Sigmoid colon (tissue), 3 donors: ENCODE results near the gene TREM2.

ENCODE experiments used
- POLR2A ChIP-seq, 2 donors: fragments of 450-650 bp; IDR thresholded peaks; one replicate each; pipeline ENCODE4 v1.6.1; 2016; ENCODE audit warnings: antibody characterized with exemption in 2 of 2, mild to moderate bottlenecking in 2 of 2, moderate library complexity in 2 of 2
- TF ChIP-seq, protein P1 (sequence below), 4 experiments: fragments of 450-650 bp in 3 of 4; fragments of 200-600 bp in 1 of 4; IDR thresholded peaks; one replicate each; pipeline ENCODE4 v1.5.1; 2016 to 2019; ENCODE audit warnings: antibody characterized with exemption in 4 of 4, mild to moderate bottlenecking in 3 of 4, moderate library complexity in 2 of 4

DNA sequence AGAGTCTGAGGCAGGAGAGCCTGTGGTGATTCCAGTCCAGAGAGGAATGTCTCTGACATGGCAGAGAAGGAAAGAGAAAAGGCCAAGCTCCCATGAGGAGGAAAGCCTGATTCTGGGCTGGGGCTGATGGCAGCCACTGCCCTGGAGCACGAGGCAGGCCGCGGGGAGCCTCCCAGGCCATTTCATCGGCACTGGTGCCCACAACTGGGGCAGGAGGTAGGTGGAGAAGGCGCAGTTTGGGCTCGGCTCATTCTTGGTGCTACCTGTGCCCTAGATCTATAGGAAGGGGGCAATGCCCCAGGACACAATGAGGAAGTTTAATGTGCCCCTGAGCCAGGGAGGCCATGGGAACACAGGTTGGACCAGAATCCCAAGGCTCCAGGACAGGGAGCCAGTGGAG lies 6.1 kb downstream of the TREM2 start:
- TF ChIP-seq, protein P1, sequence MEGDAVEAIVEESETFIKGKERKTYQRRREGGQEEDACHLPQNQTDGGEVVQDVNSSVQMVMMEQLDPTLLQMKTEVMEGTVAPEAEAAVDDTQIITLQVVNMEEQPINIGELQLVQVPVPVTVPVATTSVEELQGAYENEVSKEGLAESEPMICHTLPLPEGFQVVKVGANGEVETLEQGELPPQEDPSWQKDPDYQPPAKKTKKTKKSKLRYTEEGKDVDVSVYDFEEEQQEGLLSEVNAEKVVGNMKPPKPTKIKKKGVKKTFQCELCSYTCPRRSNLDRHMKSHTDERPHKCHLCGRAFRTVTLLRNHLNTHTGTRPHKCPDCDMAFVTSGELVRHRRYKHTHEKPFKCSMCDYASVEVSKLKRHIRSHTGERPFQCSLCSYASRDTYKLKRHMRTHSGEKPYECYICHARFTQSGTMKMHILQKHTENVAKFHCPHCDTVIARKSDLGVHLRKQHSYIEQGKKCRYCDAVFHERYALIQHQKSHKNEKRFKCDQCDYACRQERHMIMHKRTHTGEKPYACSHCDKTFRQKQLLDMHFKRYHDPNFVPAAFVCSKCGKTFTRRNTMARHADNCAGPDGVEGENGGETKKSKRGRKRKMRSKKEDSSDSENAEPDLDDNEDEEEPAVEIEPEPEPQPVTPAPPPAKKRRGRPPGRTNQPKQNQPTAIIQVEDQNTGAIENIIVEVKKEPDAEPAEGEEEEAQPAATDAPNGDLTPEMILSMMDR (IDR thresholded peaks at IDR 0.05): no peak
- TF ChIP-seq POLR2A (IDR thresholded peaks at IDR 0.05): no peak
